ENCODE results near the gene PPIL1. TPM values are rescaled to one million over a fixed set of nuclear protein-coding genes. Genes with fewer than 3 reads are reported as not detected.

PPIL1 gene
- total and polyA plus RNA-seq, 2 of the 8 experiments (the other 6 are each of a cell fraction or from before 2014, with no cell fraction given) = 83.7 to 86.5 TPM

GRCh38 chr6:36885461-36886401 is 11.1 kb upstream of the PPIL1 start, which contains the start of gene C6orf89 (continued):
- TF ChIP-seq CHD7 (IDR thresholded peaks at IDR 0.05; ENCODE audit: insufficient replicate concordance, low read length) = no peak
- peak; percentile 93 for TF ChIP-seq GABPA (IDR thresholded peaks at IDR 0.05; ENCODE audit: borderline replicate concordance, insufficient read depth, low read length)
- peak; percentile 57; the same call in 1 of the 2 replicates for TF ChIP-seq GTF2F1 (IDR thresholded peaks at IDR 0.05; ENCODE audit: borderline replicate concordance, low read depth, low read length)
- TF ChIP-seq KDM4A (IDR thresholded peaks at IDR 0.05; ENCODE audit: low read depth, low read length, severe bottlenecking) = peak; percentile 67
- peak; percentile 45 for TF ChIP-seq TAF1 (IDR thresholded peaks at IDR 0.05; ENCODE audit: low read depth, low read length)
- no peak for TF ChIP-seq KDM1A (IDR thresholded peaks at IDR 0.05; ENCODE audit: borderline replicate concordance, low read length)
- TF ChIP-seq MAFK (IDR thresholded peaks at IDR 0.05; ENCODE audit: low read depth, low read length) = no peak
- peak in 1 of 2 experiments; percentile 89; a peak in 1 of 4 replicates for TF ChIP-seq HDAC2 (IDR thresholded peaks at IDR 0.05; ENCODE audit: borderline replicate concordance in 1 of 2, low read depth in 2 of 2, low read length in 2 of 2)
- no peak for TF ChIP-seq POLR2AphosphoS5 (IDR thresholded peaks at IDR 0.05; ENCODE audit: low read depth, low read length)
